Embryonic facial prominence (tissue), 1 donor: Measurements from ENCODE around the gene MAP2K3.

Source experiments
- DNase-seq: peaks from one replicate; pipeline ENCODE4 v3.0.0-alpha.2; 2016; ENCODE audit errors: extremely low spot score

Gene MAP2K3

DNA sequence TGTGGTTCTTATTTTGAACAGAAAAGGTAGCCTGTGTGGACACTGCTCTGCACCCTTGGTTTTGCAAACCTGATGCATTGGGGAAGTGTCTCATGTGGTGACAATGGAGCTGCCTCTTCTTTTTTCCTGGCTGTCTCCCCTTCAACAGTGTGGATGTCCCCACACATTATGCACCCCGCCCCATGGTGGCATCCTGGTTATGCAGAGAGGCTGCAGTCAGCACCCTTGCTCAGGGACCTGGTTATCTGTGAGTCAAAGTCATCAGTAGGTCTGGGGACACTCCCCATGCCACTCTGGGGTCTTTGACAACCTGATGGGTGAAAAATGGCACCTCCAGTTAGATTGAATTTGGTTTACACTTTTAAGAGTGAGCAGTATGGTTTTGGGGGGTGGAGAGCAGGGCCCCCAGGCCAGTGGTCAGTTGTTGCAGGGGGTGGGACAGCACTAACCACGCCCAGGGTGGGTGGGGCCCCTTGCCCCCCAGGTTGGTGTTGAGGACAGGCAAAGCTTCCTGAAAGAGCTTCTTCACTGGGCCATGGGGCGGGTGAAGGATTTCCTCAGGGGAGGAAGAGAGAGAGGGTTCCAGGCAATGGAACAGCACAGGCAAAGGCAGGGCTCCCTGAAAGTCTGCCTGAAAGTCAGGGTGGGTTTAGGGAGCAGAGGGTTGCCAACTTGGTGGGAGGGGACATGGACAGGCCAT lies 67.0 kb downstream of the MAP2K3 start:
- DNase-seq = no peak

DNA sequence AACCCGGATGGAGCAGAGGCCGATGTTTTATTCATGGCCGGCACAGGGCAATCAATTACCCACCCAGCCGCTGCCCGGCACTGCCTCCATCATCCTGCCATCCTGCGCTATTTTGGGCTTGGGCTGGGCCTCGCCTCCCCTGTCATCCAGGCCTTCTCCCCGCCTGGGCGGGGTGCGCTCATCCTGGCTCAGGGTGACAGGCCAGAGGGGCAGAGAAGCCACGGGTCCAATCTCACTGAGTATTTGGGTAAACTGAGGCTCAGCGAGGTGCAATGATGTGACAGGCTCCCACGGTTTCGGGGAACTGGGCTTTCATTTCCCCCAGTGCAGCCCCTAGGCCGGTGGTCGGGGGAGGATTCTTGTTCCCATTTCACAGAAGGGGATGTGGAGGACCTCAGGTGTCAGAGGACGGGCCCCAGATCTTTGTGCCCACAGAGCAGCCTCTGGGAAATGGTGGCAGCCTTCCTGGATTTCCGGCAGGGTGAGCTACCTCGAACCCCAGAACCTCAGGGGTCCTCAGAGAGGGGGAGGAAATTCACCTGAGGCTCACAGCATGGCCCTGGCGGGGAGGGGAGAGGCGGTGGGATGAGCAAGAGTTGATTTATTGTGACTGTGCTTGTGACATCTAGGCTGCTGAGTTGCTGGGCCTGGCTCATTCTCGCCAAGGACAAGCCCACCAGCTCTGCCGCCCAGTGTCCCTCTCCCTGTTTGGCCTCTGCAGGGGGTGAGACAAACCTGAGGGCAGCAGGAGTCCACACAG lies 67.9 kb downstream of the MAP2K3 start:
- DNase-seq = no peak

DNA sequence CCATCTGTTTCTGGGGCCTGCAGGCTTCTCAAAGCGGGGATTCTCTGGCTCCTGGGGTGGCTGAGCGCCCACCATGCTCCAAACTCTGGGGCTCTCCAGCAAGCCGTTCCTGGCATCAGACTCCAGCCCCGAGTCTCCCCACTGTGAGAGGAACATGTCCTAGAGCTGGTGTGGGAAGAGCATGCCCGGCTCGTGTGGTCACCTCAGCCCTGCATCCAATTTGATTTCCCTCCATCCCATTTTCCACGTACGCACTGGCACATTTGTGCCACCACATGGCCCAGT lies 68.4 kb downstream of the MAP2K3 start:
- DNase-seq = no peak

DNA sequence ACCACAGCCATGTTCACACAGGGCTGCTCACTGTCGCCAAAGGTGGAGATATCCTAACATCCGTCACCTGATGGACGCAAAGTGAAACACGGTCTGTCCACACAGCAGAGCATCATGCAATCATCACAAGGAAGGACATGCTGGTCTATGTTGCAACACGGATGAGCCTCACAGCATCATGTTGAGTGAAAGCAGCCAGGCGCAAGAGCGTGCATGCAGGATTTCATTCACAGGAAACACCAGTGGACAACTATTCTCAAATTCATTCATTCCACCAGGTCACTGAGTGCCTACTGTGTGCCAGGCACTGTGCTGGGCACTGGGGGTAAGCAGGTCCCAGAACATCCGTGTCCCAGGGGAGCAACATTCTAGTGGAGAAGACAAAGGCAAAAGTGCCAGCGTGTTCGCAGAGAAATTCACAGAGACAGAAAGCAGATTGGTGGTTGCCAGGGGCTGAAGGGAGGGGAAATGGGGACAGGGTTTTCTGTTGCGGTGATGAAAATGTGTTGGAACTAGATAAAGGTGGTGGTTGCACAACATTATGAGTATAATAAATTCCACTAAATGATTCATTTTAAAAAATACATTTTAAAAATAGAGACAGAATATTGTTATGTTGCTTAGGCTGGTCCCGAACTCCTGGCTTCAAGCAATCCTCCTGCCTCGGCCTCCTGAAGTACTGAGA lies 69.0 kb downstream of the MAP2K3 start:
- no peak for DNase-seq

DNA sequence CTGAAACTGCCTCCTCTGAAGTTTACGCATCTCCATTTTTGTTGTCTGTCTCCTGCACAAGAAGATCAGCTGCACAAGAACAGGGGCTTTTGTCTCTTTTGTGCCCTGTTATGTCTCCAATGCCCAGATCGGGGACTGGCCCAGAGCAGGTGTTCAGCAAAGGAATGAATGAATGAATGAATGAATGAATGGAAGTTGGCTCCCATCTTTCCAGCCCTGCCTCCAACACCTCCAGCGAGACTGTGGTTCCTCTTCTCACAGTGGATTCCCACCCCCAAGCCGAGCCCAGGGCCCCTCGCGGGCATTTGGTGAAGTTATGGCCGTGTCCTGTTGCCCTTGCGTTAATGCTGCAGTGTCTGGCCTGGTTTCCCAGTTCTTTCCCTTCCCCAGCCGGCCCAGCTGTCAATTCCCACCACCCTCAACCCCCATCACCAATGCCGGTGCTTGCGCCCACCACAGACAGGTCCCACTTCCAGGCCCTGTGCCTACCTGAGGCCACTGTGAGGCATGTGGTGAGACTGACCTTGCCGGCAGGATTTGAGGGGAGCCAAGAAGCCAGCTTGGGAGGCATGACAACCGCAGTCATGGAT lies 70.4 kb downstream of the MAP2K3 start:
- DNase-seq = no peak

DNA sequence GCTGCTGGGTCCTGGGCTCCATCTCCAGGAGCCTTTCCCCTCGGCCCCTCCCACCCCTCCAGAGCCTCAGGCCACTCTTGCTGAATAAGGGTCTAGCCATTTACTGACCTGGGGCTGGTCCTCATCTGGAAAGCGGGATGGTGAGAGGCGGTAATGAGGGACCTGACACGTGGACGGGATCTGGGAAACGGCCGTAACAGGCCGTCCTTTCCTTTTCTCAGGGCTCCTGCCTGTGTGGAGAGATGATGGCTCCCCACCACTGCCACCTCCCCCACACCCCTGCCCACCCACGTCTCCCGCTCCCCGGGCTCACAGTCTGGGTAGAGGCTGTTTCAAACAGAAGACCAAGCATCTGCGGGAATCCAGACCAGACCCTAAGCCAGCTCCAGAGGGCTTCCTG lies 71.1 kb downstream of the MAP2K3 start:
- DNase-seq = no peak

DNA sequence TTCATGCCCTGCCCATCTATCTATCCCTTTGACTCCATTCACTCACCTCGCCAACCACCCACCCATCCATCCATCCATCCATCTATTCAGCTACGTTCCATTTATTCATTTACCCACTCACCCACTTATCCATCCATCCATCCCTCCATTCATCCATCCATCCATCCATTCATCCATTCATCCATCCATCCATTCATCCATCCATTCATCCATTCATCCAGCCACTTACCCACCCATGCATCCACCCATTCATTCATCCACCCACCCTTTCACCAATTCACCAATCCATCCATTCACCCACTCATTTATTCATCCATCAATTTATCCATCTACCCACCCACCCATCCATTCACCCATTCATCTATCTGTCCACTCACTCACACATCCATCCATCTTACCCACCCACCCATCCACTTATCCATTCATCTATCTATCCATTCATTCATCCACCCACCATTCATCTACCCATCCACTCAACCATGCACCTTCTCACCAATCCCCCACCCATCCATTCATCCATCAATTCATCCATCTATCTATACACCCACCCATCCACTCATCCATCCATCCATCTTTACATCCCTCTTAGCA lies 72.1 kb downstream of the MAP2K3 start:
- no peak for DNase-seq

DNA sequence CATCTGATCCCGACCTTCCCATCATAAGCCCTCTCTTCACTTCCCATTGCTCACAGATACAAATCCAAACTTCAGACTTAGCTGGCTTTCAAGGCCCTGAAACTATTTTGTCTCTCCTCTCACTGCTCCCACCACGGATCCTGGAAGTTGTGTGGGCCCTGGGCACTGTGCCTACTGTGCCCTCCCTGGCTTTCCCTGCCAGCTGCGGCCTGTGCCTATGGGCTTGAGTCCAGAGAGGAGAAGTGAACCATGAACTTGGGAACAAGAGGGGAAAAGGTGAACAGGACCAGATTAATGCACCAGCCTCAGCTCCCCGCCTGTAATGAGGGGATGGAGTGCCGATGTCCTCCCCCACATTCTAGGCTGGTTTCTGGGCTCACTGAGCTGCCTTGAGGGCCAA lies 72.8 kb downstream of the MAP2K3 start:
- DNase-seq = no peak

DNA sequence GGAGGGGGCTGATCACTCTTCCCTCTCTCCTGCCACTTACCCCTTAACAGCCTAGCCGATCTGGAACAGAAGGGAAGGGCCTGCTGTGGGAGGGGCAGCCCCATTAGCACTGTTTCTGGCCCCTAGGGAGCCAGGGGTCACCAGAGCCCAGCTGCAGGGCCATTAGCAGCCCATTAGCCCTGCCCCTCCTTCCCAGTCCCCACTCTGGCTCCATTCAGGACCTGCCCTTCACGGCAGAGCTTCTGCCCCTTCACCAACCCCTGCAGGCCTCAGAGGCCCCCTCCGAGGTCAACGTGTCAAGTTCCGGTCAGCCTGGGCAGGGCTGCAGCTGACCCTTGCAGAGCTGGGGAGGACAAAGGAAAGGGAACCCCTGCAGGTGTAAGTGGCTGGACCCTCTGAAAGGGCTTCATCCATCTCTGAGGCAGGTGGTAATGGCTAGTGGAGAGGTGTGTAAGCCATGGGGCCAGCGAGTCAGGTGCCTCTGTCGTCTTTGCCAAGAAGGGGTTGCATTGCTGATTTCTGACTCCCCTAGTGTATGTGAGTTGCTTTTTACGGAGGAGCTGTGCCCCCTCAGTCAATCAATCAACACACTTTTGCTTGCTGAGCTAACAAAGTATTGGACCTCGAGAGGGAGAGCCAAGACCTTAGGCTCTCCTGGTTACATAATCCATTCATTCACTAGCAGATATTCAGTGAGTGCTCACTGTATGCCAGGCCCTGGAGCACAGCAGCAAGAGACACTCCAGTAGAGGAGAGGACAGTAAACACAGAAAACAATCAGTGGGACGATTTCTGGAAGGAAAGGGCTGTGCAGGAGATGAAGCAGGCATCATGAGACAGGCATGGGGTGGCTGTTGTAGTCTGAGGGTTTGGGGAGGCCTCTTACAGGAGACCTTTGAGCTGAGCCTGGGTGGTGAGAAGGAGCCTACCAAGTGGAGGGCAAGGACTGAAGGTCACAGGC lies 73.5 kb downstream of the MAP2K3 start:
- DNase-seq = no peak

DNA sequence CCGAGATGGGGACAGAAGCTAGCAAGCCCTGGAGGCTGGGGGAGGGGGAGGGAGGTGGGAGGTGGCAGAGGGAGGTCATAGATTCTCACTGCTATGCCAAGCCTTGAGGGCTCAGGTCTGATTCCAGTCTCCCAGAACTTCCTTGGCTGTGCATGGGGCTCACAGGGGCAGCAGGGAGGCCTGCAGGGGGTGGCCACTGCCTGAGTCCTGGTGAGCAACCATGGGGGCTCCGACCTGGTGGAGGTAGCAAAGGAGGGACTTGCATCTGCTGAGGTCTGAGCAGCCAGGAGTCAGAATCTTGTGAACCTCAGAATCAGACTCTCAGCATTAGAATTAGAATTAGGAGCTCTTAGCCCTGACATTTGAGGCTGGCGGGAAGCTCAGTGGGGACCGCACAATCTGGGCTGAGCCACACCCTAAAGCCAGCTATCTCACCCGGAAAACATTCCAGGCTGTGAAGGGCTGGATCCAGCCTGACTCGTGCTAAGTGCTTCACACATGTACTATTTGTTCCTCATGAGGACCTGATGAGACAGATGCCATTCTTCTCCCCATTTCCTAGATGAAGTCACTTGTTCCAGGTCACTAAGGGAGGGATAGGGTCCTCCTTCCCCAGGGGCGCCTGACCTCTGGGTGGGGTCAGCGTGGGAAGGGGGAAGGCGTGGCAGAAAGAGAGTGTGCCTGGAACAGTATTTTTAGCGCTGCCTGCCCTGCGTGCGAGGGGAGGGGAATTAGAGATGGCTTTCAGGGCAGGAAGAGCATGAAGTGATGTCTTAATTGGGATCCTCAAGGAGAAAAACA lies 74.4 kb downstream of the MAP2K3 start:
- no peak for DNase-seq

DNA sequence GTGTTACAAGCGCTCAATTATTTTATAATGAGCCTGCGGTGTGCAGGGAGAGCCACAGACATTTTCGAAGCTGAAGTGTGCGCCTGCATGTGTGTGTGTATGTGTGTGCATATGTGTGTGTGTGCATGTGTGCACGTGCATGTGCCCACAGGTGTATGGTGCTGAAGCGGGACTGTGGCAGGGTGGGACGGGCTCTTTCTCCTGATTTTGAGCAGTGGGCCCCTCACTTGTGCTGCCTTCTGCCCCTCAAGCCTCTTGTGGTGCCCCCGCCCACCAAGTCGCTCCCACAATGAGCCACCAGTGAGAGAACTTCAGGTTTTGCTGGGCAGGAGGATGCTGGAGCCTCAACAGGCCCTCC lies 75.0 kb downstream of the MAP2K3 start:
- DNase-seq = no peak

DNA sequence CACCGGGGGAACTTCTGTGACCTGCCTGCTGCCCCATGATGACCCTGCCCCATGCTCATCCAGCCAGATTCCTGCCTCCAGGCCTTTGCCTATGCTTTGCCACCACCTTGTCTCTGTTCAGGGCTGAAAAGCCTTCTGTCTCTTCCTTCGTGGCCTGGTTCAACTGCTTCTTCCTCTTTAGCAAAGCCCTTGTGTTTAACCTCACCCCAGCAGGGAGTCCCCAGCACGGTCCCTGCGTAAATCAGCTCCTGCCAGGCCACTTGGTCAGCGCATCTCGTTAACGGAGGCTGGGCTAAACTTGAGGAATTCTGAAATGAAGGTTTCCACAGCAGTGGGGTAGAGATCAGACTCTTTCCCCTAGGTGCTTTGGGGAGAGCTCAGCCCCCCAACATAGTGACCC lies 75.5 kb downstream of the MAP2K3 start:
- DNase-seq = no peak

DNA sequence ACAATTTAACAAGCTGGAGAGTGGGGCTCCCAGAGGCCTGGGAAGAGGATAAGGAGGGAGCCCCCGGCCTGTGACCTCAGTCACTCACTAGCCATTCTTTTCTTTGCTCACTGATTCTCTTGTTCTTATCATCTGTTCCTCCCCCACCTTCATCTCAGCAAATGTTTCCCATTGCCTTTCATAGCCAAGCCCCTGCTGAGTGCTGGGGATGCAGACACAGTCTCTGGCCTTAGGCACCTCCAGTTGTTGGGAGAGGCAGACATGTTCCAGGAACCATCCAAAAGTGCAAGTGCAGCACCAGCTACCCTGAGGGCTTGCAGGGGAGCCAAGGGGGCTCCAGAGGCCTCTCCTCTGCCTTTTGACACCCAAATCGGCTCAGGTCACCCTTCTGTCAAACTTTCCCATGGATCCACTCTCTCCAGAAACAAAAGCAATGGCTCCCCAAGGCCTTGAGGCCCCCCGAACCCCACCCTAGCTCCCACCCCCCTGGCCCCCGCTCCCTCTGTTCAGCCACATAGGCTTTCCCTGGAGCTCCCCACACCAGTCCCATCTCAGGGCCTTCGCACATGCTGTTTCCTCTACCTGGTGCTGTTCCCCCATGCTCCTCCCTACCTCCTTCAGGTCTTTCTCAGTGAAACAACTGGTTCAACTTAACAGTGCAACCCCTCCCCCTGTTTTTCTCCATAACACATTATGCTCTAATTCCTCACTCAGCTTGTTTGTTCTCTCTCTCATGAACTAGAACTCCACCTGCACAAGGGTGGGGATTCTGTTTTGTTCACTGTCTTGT lies 76.7 kb downstream of the MAP2K3 start:
- DNase-seq = no peak

DNA sequence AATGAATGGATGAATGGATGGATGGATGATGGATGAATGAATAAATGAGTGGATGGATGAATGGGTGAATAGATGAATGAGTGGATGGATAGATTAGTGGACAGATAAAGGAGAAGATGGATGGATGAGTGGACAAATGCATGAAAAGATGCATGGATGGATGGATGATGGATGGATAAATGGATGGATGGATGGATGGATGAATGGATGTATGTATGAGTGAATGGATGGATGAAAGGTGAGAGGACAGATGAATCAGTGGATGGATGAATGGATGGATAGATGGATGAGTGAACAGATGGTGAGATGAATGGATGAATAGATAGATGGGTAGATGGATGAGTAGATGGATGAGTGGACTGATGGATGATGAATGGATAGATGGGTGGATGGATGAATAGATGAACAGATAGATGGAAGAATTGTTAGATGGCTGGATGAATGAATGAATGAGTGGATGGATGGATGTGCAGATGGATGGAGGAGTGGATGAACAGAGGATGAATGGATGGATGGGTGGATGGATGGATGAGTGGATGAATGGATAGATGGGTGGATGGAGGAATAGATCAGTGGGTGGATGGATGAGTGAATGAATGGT lies 77.9 kb downstream of the MAP2K3 start:
- DNase-seq = no peak

DNA sequence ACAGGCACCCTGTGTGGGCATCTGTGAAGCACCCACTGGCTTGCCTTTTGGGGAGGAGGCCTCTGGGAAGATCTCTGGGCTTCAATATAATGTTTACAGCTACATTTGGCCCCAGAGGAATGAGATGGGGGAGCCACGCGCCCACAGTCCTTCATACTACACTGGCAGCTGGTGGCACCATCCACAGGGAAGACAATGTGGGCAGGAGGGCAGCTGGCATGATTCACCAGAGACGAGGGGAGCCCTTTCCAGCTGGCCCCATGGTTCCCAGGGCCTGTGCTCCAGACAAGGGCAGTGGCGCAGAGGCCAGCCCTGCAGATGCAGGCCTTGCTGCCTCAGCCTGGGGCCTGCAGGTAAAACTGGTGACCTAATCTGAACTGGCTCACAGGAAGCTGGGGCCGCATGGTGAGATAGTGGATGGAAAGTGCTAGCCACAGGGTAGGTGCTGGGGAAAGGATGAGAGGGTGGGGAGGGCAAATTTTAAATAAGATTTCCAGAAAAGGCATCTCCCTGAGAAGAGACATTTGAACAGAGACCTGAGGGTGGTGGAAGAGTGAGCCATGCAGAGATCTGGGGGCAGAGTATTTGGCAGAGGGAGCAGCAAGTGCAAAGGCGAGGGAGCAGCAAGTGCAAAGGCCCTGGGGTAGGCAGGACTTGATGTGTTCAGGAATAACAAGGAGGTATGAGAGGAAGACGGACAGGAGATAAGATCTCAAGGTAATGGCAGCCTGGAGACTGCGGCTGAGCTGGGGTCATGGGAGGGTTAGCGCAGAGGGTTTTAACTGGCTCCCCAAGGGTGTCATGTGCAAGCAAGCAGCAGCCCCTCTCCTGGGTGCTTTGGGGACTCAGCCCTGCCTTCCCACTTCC lies 79.5 kb downstream of the MAP2K3 start:
- DNase-seq = no peak
